GM12874 (cell line): Measurements from ENCODE around the gene CAMTA1.

Experiments used
- CTCF ChIP-seq: IDR thresholded peaks from 2 replicates; pipeline ENCODE4 v1.5.1; 2011; ENCODE audit warnings: low read depth, mild to moderate bottlenecking, control low read depth, low read length, moderate library complexity; ENCODE audit not compliant: insufficient read depth

The CAMTA1 gene

GRCh38 chr1:6889875-6890480 is 104.7 kb downstream of the CAMTA1 start:
- peak; percentile 75 for TF ChIP-seq CTCF

- no peak for TF ChIP-seq CTCF
Observed at GRCh38 chr1:6890686-6891085, 105.4 kb downstream of the CAMTA1 start.

GRCh38 chr1:6891781-6892579 is 106.7 kb downstream of the CAMTA1 start:
- no peak for TF ChIP-seq CTCF

- TF ChIP-seq CTCF, result no peak
Observed at GRCh38 chr1:6893388-6893787, 108.1 kb downstream of the CAMTA1 start.

GRCh38 chr1:6897138-6897537 is 111.9 kb downstream of the CAMTA1 start:
- TF ChIP-seq CTCF, result no peak

- TF ChIP-seq CTCF, result no peak
Observed at GRCh38 chr1:6898974-6899539, 113.8 kb downstream of the CAMTA1 start.

GRCh38 chr1:6899621-6900020 is 114.4 kb downstream of the CAMTA1 start:
- no peak for TF ChIP-seq CTCF
